Activated T-cell treated with anti-CD3 and anti-CD28 coated beads, Interleukin-2, amount 50 U/mL, for 48 hours (primary cell): ENCODE data around the gene IL19.

Experiments used
- DNase-seq, 2 experiments: peaks; one replicate each; pipeline ENCODE4 v3.0.0-alpha.2; 2020

The IL19 gene, protein sequence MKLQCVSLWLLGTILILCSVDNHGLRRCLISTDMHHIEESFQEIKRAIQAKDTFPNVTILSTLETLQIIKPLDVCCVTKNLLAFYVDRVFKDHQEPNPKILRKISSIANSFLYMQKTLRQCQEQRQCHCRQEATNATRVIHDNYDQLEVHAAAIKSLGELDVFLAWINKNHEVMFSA

DNA sequence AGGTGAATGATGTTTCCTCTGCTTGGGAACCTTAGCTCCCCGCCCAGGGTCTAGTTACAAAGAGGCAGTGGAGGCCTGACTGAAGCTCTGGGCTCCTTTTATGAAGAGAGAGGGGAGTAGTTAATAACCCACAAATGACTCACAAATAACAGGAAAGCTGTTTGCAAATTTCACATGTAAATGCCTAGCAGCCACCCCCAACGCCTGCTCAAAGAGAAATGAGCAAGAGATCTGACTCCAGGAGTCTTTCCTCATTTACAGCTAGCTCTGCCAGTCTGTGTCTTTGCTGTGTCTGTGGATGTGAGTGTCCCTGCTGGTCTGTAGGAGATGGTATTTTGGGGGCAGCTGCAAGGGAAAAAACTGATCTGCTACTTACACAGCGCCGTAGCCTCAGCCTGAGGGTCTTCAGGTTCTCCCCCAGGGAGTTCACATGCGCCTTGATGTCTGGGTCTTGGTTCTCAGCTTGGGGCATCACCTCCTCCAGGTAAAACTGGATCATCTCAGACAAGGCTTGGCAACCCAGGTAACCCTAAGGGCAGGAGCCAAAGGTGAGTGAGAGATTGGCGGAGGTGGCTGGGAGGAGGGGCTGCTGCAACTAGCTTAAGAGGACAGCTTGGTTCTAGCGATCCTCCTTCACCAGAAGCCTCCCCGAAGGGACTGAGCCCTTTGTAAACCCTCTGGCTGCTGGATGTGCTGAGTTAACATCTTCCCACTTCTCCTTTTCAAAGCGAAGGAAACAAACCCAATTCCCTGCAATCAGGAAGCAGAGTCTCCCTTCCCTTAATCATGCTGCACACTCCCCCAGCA, at the start of gene IL19:
IL19 (plus strand) TSS at position 243 of the 807 bp plus-strand sequence. CDS start 65,890 bp downstream, outside the sequence.
- DNase-seq = no peak

DNA sequence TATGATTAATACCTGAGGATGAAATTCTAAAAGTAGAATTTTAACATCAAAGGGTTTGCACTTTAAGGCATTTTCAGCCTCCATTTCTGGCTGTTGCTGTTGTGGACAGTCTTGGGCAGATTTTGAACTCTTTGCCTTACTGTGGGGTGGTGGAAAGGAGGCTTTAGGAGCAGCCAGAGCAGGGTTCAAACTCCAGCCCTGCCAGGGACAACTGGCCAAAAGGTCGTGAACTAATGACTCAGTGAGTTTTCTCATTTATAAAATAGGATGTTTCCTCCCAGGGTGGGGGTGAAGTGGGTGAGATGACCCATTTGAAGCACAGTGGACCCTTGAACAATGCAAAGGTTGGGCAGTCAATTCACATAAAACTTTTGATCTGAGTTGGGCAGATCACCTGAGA, 49.1 kb upstream of the IL19 start:
- peak in 1 of 2 experiments; percentile 5 for DNase-seq

DNA sequence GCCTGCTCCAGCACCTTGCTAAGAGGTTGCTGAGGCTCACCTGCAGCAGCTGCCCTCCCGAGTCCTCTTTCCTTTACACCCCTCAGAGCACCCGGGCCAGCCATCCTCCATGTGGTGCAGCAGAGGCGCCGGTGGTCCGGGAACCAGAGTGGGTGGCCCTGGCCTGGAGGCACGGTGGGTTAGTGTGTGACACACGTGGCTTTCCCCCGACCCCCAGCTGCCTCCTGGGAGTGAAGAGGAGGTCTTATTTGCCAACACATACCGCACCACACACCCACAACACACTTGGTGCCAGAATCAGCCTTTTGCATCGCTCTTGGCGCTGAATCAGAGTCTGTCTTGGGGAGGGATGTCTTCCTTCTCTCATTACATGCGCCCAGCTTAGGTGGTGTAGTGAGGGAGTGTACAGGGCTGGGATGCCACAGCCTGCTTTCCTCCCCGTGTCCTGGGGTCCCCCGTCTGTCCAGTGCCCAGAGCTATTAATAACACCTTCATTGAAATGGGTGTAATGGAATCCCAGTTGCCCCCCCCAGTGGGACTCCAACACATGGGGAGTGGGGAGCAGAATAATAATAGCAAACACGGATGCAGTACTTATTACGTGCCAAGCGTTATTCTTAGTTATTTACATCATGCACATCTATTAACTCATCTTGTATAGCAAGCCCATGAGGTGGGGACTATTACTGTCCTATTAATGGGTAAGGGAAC, 47.7 kb upstream of the IL19 start:
- DNase-seq = peak in 1 of 2 experiments; percentile 16

DNA sequence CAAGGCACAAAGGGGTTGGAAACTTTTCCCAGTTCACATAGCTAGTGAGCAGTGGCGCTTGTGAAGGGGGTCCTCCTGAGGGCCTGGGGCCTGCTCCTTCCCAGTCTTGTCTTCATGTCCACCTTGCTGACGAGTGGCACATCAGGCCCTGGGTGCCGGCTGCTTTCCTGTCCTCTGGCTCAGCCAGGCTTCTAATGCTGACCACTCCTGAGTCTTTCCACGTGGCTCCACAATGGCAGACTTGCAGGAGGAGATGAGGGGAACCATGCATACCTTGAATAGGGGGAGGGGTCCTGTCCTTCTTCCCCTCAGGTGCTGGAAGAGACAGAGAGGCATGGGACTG, 47.1 kb upstream of the IL19 start:
- peak in 1 of 2 experiments; percentile 9 for DNase-seq

DNA sequence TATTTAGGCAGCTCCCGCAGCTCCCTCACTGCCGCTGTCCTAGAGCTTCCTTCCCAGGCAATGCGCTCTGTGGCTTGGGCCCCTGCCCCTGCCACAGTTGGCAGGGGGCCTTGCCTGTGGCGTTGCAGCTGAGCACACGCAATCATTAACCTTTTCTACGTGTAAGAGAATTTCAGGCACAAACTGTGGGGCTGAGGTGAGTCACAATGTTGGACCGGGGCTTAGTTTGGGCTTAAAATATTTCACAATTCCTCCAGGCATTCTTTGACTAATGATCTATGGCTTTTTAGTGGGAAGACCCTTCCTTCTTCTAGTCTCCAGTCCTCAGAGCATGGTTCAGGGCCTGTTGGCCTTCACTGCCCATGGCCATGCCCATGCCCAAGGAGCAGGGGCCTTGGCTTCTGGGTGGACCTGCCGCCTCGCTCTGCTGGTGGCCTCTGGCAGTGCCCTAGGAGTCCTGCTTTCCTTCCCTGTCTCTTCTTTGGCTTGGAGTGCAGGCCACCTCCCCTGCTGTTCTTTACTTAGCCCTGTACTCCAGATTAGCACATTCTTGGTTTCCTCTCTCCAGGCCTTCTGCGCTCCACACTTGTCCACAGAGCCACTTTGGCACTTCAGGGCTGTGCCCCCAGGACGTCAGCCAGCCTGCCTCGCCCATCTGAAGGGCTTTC, 46.6 kb upstream of the IL19 start:
- DNase-seq = no peak

DNA sequence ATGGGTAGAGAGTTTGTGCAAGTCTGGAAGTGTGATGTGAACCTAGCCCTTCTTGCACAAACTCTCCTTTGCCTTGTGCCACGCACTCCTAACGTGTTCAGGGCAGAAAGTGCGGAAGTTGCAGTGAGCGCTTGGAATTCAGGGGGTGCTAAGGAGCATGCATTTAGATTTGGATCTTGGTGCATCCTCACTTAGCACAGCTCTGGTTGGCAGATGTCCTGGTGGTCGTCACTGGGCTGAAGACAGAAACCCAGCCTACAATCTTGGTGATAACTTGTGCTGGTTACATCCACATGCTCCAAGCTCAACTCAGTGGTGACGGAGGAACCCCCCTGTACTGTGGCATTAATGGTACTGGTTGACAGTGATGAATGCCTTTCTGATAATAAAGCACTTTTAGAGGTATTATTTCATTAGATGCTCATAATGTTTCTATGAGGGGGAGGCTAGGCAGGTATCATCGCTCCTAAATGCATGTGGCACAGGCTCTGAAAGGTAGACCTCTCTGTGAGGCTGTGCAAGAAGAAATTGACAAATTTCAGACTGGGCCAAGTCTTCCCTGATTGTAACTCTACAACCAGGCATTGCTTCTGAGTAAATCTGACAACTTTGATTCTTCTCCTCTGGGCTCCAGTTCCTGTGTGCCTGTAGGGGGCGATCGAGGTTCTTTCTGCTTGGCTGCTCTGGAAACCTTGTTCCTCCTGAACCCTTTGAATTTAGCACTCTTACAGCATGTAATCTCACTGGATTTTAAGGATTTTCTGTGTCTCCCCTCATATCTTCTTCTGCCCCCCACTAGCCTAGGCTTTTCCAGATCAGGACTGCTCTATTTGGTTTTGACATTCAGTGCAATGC, 45.2 kb upstream of the IL19 start:
- DNase-seq = peak; percentile 67 to 79

DNA sequence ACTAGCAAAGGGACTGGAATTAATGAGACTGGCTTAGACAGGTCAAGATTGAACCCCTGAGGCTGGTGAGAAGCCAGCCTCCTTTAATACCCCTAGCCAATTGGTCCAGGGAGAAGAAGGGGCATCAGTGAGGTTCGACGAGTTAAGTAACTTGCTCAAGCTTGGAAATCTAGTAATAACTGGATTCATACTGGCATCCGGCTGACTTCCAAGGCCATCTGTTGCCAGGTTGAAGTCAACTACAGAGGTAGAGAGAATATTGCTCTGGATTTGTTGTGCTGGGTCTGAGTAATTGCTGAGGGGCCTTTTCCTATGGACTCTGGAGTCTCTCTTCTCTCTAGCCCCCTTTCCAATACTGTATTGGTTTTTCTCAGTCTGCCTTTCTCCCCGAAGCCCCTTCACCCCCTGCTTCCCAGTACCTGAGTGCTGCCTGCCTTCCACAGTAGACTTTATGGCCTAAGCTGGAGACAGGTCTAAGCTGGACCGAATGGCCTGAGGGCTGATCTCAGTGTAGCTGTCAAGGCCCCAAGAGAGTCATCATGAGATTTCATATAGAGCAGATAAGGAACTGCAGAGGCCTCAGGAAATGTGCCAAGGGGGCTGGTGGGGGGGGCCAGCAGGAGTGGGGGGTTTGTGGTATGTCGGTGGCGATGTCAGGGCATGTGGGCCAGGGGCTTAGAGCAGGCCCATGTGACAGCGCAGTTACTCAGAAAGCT, 42.4 kb upstream of the IL19 start:
- no peak for DNase-seq

DNA sequence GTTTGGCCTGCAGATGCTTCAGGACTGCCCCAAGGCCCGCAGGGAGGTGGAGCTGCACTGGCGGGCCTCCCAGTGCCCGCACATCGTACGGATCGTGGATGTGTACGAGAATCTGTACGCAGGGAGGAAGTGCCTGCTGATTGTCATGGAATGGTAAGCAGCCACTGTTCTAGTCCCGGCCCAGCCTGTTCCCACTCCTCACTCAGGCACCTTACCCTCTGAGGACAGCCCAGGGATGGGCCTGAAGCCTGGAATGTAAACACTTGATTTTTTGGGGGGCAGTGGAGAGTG, 41.9 kb upstream of the IL19 start:
- no peak for DNase-seq

DNA sequence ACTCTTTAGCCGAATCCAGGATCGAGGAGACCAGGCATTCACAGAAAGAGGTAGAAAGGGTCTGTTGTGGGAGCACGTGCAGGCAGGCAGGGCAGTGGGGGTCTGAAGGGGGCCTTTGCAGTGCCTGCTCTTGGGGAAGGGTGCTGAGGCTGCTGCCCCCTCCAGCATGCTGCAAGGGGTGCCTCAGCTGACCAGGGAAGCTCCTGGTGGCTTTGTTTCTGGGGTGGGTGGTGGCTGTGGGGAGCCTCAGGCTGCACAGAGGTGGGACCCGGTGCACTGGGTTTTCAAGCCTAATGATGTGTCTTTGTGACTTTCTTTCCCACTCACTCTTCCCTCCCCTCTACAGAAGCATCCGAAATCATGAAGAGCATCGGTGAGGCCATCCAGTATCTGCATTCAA, 41.5 kb upstream of the IL19 start:
- DNase-seq = no peak

DNA sequence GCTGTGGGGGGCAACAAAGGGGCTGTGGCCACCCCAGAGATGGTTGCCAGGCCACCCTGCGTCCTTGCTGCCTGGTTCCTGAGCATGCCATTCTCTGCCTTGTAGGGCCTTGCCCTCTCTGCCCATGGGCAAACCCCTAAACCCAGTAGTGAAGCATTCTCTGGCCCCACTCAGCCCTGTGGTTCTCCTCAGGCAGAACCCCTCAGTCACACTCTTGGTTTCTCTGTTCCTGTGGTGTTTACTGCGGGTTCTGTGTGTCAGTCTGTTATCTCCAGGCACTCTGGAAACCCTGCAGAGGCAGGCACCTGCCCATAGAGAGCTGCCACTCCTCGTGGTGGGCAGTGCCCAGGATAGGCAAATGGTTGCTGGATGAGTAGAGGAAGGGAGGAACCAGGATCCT, 41.1 kb upstream of the IL19 start:
- no peak for DNase-seq

DNA sequence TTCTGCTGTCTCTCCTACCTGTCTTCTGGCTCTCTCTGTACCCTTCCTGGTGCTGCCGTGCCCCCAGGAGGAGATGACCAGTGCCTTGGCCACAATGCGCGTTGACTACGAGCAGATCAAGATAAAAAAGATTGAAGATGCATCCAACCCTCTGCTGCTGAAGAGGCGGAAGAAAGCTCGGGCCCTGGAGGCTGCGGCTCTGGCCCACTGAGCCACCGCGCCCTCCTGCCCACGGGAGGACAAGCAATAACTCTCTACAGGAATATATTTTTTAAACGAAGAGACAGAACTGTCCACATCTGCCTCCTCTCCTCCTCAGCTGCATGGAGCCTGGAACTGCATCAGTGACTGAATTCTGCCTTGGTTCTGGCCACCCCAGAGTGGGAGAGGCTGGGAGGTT, 38.1 kb upstream of the IL19 start:
- no peak for DNase-seq

DNA sequence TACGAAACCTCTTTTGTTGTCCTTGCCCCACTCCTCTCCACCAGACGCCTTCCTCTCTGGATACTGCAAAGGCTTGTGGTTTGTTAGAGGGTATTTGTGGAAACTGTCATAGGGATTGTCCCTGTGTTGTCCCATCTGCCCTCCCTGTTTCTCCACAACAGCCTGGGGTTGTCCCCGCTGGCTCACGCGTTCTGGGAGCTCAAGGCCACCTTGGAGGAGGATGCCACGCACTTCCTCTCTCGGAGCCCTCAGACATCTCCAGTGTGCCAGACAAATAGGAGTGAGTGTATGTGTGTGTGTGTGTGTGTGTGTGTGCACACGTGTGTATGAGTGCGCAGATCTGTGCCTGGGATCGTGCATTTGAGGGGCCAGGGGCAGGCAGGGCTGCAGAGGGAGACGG, 37.6 kb upstream of the IL19 start:
- DNase-seq = no peak

DNA sequence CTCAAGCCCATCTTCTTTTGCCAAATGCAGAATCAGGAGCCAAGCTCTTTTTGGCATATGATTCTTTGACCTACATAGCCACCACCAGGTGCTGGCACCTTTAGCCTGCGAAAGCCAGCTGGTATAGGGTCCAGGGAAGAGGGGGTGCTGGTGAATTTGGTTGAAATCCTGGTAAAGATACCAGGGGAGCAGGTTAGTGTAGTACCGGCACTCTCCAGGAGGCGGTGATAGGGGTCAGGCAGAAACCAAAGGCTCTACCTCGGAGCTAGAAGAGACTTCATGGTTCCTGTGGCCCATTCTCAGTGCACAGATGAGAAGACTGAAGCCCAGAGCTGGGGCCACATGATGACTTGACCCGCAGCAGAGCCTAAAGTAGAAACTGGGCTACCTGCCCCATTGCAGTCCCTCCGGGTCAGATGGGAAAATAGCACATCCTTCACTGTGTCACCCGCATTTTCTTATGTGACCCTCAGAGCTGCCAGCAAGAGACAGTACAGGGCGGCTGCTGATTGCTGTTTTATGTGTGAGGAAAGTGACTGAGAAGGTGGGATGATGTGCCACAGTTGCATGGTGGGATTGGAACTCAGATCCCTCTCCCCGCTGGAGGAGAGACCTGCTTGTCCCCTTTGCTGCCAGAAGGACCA, 36.0 kb upstream of the IL19 start:
- peak; percentile 87 to 88 for DNase-seq

DNA sequence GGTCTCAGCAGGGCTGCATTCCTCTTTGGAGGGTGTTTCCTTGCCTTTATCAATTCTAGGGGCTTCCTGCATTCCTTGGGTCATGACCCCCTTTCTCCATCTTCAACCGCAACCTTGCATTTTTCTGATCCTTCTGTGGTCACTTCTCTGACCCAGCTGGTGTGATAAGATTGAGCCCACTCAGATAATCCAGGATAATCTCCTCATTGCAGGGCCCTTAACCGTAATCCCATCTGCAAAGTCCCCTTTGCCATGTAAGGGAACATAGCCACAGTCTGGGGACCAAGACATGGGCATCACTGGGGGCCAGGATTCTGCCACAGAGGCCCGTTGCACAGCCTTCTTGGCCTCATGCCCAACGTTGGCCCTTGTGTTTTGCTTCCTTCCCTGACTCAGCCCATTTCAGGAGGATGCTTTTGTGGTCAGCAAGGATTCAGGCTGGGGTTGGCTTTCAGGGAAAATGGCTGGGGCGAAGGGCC, 35.0 kb upstream of the IL19 start:
- no peak for DNase-seq

DNA sequence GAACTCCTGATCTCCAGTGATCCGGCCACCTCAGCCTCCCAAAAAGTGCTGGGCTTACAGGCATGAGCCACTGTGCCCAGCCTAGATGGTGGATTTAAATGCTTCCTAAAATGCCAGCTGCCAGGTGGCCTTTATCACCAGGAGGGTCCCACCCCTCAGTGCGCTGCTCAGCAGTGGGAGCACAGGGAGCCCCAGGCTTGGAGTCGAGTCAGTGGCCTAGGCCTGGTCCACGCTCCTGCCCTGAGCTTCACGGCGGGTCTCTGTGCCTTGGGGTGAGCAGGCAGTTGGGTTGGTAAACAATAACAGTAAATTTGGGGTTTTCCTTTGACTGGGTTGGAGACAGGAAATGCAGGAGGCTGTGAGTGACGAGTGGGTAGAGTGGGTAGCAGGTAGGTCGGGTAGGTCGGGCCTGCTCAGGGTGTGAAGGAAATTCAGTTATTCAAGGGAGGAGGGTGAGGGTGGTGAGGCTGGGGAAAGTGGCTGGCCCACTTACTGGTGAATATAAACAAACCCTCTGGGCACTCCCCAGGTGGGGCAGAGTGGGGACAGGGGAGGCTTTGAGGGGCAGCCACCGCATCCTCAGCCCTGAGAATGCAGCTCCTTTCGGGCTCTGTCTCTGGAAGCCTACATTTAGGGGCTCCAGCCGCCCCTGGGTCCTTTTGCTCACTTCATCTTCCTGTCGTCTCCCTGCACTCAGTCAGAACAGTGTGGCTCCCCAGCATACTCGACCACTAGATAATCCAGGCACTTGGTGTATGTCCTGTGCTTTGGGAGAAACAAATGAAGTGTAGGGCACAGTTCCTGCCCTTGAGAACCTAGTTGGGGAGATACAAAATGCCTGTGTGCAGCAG, 33.5 kb upstream of the IL19 start:
- no peak for DNase-seq

DNA sequence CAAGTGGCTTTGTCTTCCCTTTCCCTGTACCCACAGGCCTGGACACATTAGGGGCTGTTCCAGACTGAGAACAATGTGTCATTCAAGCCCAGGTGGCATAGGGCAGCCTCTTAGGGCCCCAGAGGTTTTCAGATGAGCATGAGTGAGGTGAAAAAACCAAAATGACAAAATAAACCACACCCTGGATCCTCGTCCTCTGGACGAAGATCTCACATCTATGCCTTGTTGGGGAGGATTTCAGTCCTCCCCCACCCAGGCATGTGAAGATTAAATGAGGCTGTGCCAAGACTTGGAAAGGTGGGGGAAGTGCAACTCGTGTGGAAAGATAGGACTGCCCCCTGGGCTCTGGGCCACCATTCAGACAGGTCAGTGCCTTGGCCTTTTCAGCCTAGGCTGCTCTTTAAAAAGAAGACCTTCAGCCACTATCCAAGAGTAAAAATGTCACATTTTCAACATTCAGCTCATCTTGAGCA, 32.8 kb upstream of the IL19 start:
- peak; percentile 56 to 61 for DNase-seq

DNA sequence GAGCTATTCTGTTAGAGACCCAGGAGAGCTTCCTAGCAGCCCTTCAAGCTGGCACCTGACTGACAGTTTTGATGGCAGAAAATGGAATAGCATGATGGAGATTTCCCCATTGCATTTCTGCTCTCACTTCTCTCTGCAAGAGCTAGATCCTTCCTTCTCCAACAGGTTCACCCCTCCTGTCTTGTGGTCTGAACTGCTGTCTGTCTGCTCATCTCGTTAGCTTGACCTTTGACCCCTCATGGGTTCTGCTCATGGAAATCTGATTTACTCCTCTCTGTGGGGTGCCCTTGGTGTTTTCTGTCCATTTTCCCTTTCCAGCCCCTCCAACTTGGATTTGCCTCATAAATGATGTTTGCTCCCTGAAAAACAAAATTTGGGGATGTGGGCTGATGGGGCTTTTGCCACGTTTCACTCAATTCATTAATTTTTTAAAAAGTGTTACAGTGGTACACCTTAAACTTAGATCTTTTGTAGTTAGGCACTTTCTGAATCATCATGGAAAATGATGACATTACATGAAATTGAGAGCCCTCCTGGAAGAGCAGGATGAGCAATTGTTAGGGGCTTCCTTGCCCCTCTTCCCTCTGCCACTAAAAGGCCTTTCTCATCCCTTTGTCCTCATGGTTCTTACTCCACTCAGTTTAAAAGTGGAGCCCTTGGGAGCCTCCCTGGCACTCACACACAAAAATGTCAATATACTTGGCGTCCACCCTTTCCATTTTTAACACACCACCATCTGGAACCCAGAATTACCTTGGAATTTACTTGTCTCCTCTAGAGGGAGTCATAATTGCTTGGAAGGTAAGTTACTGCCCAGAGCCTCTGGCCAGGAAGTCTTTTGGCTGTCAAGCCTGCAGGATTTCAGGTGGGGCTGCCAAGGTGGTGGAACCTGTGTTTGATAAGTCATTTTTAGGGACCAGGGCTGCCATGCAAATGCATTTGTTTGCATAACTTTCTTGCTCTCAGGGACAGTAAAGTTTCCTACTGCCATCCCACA, 31.9 kb upstream of the IL19 start:
- DNase-seq = no peak

DNA sequence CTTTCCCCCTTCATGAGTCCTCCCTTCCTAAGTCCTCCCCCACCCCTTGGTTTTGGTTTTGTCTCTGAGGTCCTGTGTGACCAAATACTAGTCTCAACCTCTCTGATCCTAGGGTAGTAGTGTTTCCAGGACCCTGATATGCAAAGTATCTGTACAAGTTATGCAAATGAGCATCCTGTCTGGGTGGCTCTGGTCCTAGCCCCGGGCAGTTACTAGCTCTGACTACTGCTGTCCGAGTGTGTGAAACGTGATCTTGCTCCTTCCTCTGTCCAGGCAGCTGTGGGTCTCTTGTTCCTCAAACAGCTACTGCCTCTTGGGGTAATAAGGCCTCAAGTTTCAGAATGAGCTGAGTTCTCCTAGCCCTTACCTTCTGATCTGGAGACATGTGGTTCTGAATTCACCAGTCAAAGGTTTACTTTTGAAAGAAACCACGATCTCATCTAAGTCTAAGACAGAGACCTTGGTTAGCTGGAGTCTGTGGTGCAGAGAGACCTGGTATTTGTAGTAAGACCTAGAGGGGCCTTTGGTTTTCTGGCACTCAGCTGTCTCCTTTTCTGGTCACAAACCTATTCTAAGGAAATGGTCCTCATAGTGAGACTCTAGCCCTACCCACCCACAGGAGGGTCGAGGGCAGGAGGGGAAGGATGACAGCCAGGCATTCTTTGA, 31.0 kb upstream of the IL19 start:
- DNase-seq = peak; percentile 72 to 75
